GM12878 (cell line): ENCODE results near the gene RPL21.

ENCODE experiments used
- CTCF ChIP-seq, 3 experiments: IDR thresholded peaks in 2 of 3; conservative IDR thresholded peaks in 1 of 3; 2 replicates each; pipeline ENCODE4 v1.5.1; 2011; ENCODE audit warnings: low read depth in 3 of 3, low read length in 3 of 3, mild to moderate bottlenecking in 3 of 3, control low read depth in 2 of 3, moderate library complexity in 2 of 3, inconsistent platforms in 1 of 3, mixed read lengths in 1 of 3; ENCODE audit not compliant: control insufficient read depth in 2 of 3, insufficient read depth in 1 of 3; ENCODE audit errors: extremely low read depth in 1 of 3
- E2F4 ChIP-seq: IDR thresholded peaks from 2 replicates; pipeline ENCODE4 v1.6.1; 2012; ENCODE audit warnings: low read depth, low read length, improper control_type of control experiment
- EP300 ChIP-seq, 2 experiments: fragments of 150-350 bp in 1 of 2; IDR thresholded peaks; 2 replicates each; pipeline ENCODE4 v1.6.1; 2011 to 2012; ENCODE audit warnings: low read depth in 2 of 2, low read length in 2 of 2, borderline replicate concordance in 1 of 2, improper control_type of control experiment in 1 of 2, inconsistent platforms in 1 of 2; ENCODE audit not compliant: control insufficient read depth in 1 of 2
- NFIC ChIP-seq: IDR thresholded peaks from 2 replicates; pipeline ENCODE4 v1.6.1; 2012; ENCODE audit warnings: low read depth, mild to moderate bottlenecking, inconsistent platforms, low read length, moderate library complexity
- PAX8 ChIP-seq: fragments of 450-650 bp; IDR thresholded peaks from 2 replicates; pipeline ENCODE4 v1.6.1; 2017; ENCODE audit warnings: mild to moderate bottlenecking, moderate library complexity
- POLR2A ChIP-seq: IDR thresholded peaks from 2 replicates; pipeline ENCODE4 v1.6.1; 2011; ENCODE audit warnings: low read depth, mild to moderate bottlenecking, low read length
- REST ChIP-seq: IDR thresholded peaks from 2 replicates; pipeline ENCODE4 v1.6.1; 2012; ENCODE audit warnings: mild to moderate bottlenecking, low read depth, low read length
- RUNX3 ChIP-seq: IDR thresholded peaks from 2 replicates; pipeline ENCODE4 v1.6.1; 2012; ENCODE audit warnings: low read length, inconsistent platforms
- SIN3A ChIP-seq: IDR thresholded peaks from 2 replicates; pipeline ENCODE4 v1.6.1; 2012; ENCODE audit warnings: low read depth, low read length, improper control_type of control experiment
- SRF ChIP-seq, 2 experiments: IDR thresholded peaks; 2 replicates each; pipeline ENCODE4 v1.6.1; 2011; ENCODE audit warnings: low read depth in 2 of 2, low read length in 2 of 2, mild to moderate bottlenecking in 1 of 2, moderate library complexity in 1 of 2
- TARDBP ChIP-seq: IDR thresholded peaks from 2 replicates; pipeline ENCODE4 v1.6.1; 2016; ENCODE audit warnings: borderline replicate concordance
- TBL1XR1 ChIP-seq: IDR thresholded peaks from 2 replicates; pipeline ENCODE4 v1.6.1; 2012; ENCODE audit warnings: low read depth, low read length, improper control_type of control experiment
- ZNF24 ChIP-seq: fragments of 450-650 bp; IDR thresholded peaks from 2 replicates; pipeline ENCODE4 v1.6.1; 2017; ENCODE audit warnings: antibody characterized with exemption, mild to moderate bottlenecking

- TF ChIP-seq TARDBP (no peak), PAX8 (no peak), E2F4 (no peak), RUNX3 (no peak), TBL1XR1 (no peak), CTCF (IDR thresholded peaks at IDR 0.05 in 2 of 3, conservative IDR thresholded peaks at IDR 0.05 in 1 of 3; ENCODE audit: control insufficient read depth in 2 of 3, extremely low read depth in 1 of 3, insufficient read depth in 1 of 3, low read depth in 3 of 3, low read length in 3 of 3) (no peak), EP300 (IDR thresholded peaks at IDR 0.05; ENCODE audit: borderline replicate concordance in 1 of 2, control insufficient read depth in 1 of 2, low read depth in 2 of 2, low read length in 2 of 2) (no peak), ZNF24 (no peak), POLR2A (no peak), SIN3A (no peak), NFIC (no peak), REST (no peak), SRF (IDR thresholded peaks at IDR 0.05; ENCODE audit: low read depth in 2 of 2, low read length in 2 of 2) (no peak)
These were observed 23.2 kb upstream of the RPL21 start for GRCh38 chr13:27228131-27228530.
